GM21717 (cell line): Measurements from ENCODE around the gene EIPR1.

Experiments used
- ATAC-seq: cut with Tn5 transposase; IDR thresholded peaks from one replicate; pipeline ENCODE4 v1.9.1; 2021; ENCODE audit warnings: mild to moderate bottlenecking, moderate library complexity; ENCODE audit not compliant: unreplicated experiment

Gene EIPR1

DNA sequence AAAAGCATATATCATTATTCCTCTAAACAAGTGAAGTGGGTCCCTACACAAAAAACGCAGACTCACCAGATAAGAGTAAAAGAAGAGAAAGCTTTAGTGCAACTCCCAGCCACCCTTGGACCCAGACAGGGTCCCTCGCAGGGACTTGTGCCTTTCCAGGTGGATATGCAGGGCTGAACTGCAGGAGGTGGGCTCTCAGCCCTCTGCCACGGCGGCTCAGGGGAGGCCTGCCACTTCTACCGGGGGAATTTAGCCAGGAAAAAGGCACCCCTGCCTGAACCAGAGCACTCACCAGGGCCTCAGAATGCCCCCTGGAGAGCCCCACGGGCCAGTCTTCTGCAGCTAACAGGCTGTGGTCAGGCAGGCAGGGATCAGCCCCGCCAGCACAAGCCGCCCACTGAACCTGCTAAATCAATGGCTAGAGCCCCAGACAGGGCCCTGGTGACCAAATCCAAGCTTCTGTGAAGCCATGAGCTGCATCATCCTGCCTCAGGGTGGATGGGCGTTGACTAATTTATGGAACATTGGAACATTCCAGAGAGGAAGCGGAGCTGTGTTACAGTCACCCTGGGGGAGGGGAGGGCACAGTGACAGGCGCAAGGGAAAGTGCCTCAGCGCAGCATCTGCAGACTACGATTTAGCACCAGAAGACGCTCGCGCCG, 209.3 kb downstream of the EIPR1 start:
- no peak for ATAC-seq

DNA sequence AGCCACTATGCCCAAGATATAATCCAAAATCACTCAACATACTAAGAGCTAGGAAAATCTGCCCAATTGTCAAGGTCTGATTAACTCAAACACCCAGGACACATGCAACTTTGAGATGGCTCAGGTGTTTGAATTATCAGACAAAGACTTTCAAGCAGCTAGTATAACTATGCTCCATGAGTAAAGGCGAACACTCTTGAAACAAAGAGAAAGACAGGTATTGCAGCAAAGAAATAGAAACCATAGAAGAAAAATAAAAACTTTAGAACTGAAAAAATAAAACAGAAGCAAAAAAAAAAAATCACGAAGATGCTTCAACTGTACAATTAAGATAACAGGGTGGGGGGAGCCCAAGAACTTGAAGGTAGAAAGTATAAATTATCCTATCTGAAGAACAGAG, 214.2 kb downstream of the EIPR1 start:
- no peak for ATAC-seq

DNA sequence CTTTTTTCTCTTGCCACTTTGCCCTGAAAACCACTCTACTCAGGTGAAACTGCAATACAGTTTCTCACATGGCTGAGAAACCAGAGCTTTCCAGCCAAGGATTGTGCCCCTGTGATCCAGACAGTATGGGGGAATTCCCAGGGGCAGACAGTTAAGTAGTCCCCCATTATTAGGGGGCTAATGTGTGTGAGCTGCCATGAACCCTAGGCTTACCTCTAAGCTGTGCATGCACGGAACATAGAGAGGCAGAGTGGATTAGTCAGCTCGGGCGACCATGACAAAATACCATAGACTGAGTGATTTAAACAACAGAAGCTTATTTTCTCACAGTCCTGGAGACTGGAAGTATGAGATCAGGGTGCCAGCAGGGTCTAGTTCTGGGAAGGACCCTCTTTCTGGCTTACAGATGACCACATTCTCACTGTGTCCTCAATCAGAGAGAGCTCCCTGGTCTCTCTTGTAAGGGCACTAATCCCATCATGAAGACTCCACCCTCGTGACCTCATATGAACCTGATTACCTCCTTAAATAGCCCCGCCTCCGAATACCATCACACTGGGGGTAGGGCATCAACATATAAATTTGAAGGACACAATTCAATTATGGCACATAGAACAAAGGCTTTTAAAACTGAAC, 215.1 kb downstream of the EIPR1 start:
- ATAC-seq, result no peak

DNA sequence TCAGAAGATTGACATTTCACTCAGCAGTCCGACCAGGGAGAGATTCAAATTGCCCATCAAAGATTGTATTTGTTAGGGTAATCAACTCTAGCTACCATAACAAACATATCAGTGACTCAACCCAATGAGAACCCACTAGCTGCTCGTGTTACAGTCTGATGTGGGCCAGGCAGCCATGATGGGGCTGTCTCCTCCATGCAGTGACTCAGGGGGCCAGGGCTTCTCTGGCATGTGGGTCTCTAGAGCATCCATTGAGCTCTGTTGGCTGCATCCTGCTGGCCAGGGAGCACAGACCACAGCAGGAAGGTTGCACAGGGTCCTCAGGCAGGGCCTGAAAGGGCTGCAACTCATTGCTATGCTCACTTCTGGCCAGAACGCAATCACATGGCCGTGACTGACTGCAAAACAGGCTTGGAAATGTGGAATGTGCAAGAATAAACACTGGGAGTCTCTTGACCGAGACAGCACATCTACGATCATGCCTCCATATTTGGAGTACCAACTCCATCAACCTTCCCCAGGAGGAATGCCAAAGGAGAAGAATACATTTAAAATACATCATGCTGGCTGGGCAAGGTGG, 216.8 kb downstream of the EIPR1 start:
- no peak for ATAC-seq

DNA sequence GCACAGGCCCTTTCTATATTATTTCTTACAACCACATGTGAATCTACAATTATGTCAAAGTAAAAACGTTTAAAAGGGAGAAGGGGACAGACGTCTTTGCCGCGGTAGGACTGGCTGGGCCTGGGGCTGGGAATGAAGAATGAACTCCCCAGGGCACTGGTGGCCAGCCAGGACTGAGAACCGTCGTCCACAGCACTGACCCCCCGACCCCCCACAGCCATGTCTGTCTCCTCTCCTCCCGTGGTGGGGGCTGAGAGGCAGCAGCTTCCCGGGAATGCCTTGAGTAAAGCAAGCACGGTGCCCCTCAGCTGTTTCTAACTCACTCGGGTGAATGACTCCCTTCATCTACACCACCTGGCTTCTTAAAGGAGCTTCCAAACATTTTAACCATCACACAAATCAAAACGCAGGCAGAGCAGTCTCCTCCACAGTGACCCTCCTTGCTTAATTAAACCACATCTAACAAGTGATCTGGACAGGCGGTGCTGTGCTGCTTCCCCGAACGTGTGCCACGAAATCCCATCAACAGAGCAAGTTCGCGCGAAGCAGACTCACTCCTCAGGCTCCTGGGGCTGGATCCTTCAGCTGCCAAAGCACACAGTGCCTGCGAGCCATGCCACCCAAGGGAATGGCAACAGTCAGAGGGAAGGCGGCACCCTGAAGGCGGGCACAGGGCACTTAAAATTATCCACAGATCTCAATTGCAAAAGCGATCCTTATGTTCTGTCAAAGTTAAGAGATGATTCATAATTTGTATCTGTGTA, 217.7 kb downstream of the EIPR1 start:
- ATAC-seq, result no peak

DNA sequence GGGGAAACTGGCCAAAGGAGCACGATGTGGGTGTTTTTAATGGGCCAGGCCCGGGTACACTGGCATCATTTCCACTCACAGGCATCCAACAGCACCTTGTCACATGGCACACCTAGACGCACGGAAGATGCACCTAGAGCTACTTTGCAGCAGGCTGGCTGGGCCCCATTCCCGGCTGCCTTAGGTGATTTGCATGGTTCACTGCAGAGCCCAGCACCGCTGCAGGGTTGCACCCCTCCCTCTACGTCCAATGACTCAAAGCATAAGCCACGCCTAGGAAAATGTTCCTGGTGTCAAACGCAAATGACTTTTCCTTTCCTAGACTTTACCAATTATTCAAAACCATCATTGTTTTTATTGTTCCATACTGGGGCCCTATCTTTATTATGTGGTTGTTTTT, 222.9 kb downstream of the EIPR1 start:
- peak; percentile 54 for ATAC-seq

DNA sequence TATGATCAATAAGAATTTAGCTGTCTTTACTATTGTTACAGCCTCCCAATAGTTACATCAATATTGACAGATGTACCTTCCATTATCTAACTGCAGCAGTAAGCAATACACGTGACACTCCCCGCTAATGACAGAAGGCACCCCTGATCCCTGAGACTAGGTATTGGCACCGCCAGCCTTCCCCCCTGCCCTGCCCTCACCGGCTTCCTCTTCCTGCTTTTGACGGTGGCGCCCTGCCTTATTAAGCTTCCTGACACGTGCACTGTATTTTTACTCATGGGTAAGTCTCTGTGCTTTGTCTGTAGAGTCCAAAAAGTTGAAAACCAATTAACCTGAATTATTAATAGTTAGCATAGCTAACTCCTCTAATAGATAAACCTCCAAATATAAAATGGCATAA, 223.5 kb downstream of the EIPR1 start:
- no peak for ATAC-seq

DNA sequence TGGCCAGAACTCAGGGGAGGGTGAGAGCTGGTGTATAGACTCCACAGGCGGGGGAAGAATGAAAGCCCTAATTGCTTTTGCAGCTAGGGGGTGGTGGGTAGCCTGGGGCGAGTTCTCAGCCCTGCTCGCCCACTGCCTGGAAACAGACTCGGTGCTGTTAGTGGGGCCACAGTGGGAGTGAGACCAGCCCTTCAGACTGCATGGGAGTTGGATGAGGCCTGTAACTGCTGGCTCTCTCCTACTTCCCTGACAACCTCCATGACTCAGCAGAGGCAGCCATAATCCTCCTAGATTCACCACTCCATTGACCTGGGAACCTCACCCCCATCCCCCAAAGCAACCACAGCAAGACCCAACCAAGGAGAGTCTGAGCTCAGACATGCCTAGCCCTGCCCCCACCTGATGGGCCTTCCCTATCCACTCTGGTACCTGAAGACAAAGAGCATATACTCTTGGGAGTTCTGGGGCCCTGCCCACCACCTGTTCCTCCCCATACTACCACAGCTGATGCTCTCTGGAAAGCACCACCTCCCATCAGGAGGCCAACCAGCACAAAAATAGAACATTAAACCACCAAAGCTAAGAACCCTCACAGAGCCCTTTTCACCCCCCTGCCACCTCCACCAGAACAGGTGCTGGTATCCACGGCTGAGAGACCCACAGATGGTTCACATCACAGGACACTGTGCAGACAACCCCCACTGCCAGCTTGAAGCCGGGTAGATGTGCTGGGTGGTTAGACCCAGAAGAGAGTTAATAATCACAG, 226.3 kb downstream of the EIPR1 start:
- ATAC-seq, result no peak

DNA sequence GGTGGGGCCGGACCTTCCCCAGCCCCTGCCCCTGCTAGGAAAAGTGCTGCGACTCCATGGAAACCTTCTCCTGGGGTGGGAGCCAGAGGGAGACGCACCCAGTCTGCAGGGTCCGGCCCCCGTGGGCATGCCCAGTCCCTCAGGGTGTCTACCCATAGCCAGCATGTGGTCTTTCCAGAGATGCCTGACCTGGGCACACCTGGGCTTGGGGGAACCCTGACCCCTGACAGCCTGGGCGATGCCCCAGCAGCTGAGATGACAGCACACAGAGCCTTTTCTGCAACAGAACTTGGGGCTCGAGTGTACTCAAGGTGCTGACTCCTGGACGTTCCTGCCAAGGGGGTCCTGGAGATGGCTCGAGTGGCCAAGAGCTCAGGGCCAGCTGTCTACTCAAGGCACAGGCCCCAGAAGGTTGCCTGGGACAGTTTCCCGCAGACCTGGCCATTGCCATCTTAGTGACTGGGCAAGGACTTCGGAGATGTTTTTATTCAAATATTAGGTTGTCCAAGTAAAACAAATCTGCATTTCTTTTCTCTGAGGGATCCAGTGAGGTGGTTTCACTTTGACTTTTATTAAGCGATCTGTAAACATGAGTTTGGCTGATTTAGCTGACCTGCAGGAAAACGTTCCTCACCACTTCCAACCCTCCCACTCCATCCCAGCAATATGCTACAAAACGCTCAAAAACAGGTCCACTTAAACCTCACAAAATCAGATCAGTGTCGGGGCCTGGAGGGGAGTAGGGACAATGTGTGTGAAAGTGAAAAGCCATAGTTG, 228.0 kb downstream of the EIPR1 start:
- ATAC-seq, result no peak

DNA sequence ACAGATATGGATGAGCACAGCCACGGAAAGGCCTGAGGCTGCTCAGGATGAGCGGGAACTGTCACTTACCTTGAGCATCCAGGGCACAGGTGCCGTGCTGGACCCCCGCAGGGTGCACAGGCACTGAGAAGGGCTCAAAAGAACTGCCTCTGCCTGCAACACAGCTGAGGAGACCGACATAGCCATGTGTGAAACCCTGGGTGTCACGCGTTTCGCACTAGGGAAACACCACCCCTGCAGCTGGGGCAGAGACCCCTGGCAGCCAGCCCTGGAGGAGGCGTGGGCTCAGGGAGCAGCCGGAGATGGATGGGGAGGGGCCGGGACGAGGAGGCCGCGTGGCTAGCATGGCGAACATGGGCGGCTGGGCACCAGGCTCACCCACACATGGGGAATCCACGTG, 228.9 kb downstream of the EIPR1 start:
- no peak for ATAC-seq

DNA sequence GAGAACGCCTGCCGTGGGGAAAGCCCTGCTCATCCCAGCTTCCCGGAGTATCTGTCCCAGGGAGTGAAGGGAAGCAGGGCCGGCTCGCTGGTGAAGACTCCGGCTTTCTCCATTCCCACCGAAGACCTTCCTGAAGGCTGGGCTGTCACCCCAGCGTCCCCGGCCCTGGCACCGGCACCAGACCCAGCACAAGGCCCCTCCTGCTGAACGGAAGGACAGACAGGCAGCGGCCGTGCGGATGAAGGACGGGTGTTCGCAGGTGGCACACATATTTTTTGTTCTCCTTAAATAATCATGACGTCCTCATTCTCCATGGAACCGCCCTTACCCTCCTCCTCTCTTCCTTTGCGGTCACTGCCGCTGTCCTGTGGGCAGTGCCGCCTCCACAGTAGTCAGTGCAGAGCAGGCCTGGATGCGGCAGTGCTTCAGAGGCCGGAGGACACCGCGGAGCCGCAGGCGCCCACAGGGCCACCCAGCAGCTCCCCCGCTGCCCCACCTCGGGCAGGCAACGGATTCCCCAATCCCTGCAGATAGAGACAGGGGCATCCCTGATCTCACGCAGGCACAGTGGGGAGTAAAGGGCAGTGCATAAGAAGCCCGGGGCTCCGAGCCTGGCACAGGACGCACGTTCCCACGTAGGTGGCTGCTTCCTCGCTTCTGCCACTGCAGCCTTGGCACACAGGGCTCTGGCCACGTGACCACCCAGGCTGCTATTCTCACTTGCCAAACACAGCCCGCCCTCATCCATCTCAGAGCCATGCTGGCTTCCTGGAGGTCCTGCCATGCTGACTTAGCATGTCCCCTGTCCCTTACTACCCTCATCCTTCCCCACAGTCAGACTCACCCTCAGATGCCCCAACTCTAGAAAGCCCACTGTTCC, 229.7 kb downstream of the EIPR1 start:
- ATAC-seq, result no peak

DNA sequence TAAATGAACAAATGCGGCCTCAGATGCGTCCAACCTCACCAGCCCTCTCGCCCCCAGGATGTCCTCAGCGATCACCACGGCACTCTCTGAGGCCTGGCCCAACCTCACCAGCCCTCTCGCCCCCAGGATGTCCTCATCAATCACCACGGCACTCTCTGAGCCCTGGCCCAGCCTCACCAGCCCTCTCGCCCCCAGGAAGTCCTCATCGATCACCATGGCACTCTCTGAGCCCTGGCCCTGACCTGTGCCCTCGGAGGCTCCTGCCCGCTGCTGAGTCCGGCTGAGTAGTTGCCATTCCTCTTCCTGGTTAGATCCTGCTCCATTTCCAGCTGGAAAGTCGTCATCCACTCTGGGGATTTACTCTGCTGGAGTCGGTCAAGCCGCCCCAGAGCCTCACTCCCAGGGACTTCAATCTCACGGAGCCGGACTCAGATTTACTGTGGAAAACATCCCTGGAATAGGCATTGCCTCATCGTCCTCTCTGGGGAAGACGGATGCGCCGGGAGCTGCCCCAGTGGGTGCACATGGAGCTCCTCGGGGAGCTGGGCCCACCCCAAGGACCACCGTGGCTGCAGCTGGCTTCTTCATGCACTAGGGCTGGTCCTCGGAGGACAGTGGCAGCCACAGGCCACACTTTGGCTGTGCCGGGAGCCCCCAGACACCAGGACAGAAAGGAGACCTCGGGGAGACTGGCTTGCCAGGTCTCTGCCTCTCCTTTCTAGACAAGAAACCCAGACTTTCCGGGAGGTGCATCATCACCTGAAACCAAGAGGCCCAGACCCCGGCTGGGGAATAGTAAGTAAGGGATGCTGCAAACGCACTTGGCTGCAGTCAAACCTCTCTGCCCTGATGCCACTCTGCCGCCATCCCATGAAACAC, 230.6 kb downstream of the EIPR1 start:
- no peak for ATAC-seq

DNA sequence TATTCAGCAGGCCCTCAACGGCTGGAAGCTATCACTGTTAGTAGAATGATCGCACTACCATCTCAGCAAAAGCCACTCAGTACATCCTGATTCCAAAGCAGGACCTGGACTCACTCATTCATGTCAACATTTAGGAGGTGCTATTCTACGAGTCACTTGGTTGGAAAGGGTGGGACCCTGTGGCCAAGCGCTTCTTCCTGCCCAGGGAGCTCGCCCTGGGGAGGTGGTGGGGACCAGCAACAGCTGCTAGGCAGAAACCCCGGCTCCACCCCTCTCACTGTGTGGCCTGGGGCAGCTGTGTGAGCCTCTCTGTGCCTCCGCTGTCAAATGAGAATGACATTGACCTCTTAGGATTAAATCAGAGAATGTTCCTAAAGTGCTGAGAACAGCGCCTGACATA, 231.4 kb downstream of the EIPR1 start:
- no peak for ATAC-seq

DNA sequence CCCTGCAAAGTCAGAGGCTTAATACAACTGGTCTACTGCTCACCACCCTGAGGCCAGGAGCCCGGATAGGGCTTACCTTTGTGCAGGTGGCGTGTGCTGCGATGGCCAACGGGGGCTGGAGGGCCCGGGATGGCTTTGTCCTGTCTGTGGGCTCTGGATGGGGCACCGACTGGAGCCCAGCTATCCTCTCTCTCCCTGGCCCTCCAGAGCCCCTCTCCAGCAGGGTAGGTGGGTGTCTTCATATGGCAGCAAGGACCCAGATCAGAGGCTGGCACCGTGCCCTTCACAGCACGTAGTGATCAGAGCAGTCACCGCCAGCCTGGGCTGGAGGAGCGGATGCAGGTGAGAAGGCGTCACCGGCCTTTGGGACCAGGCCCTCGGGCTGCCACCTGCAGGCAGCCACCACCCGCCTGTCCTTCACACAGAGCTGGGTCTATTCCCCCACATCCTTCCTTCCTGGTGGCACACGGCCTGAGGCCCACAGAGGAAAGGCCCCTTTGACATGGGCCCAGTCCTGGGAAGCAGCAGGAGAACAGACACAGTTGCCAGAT, 232.1 kb downstream of the EIPR1 start:
- no peak for ATAC-seq

DNA sequence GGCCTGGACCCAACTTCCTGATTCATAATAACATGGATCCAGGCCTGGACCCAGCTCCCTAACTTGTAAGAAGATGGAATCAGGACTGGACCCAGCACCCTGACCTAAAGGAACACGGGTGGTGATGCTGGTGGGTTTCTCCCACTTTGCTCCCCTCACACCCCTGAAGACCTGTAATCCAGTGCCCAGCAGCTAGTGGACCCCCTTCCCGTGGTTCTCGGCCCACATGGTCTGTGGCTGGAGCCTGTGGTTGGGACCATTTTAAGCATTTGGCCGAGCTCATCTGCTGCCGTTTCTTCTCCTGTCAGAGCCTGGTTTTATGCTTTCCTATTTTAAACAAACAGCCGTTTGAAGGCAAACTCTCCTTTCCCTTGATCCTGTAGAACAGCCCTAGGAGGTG, 232.8 kb downstream of the EIPR1 start:
- ATAC-seq, result no peak

DNA sequence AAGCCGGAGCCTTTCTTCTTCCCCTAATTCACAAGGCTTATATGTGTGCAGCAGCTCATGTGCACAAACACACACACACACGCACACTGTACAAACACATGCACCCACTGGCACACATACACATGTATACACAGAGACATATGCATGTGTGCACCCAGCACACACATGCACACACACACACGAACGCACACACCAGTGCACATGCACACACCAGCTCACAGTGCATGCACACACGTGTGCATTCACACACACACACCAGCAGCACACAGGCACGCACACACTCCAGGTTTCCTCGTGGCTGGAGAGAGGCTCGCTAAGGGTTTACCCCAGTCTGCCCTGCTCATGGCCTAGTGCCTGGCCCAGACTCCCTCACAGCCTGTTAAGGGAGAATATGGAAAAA, 234.0 kb downstream of the EIPR1 start:
- ATAC-seq, result no peak

DNA sequence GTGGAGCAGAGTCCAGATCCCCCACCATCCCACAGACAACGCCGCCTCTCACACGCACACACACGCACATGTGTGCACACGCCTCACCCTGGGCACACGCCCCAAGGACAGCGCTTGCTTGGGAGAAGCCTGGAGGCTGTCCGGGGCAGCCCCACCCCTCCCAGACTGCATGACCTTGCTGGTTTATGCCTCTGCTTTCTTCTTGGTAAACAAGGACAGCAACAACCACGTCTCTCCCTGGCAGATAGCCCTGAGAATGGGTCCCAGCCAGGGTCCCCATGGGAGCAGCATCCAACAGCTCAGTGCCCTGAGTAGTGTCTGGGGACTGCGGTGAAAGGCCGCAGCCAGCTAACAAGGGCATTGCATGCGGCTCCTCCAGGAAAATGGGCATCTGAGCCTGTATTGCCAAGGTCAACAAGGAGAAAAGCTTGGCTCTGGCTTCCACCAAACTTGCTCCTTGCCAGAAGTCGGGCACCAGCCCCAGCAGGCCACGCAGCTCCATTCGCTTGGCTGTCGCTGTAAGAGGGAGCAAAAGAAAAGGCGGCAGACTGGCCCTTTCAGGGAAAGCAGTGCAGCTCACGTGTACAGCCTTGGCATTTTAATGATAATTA, 234.6 kb downstream of the EIPR1 start:
- ATAC-seq, result no peak

DNA sequence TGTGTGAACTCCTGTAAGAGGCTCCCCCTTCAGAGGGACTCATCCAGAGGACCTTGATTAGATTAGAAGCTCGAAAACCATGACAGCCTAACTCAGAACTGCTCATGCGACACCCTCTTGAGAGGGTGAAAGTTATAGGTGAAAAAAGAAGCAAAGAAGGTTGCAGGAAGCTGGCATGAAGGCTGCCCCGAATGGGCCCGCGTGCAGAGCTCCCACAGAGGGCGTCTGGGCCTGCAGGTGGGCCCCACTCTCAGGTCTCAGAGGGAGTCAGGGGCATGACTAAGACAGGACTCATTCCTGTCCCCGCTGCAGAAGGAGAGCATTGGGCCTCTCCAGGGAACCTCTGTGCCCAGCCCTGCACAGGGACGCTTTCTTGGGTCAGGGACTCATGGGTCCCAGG, 235.4 kb downstream of the EIPR1 start:
- no peak for ATAC-seq
